ENCODE results near the gene TM7SF3. TPM values are rescaled to one million over a fixed set of nuclear protein-coding genes. Genes with fewer than 3 reads are reported as not detected.

Gene TM7SF3
- total RNA-seq, 3 donors from 2014 or later (not counting 1 experiment from before 2014, with no cell fraction given): 32.1 to 48.4 (median 42.6) TPM

DNA sequence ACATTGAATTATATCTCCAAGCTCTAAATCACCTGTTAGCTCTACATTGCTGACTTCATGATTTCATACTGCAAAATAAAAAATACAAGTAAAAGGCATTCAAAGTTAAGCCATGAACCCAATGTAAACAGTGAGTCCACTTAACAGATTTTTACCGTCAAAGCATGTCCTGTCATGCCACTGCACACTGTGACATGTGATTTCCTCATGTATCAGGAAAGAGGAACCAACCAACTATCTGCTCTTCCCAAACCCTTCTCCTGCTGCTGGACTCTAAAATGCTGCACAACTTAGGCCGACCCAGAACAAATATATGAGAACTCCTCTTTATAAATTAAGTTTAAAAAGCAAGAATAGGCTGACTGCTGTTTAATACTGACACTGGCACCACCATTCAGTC, 37.5 kb downstream of the TM7SF3 start:
- 83% methylated on average over 2 of the region's 2 CpGs for WGBS (ENCODE audit: insufficient coverage)
- Histone ChIP-seq H3K36me3 (ENCODE audit: control insufficient read depth, insufficient read depth, low read length) (peaks cover 59% of the 10 kb centered on the region), H3K9me3 (ENCODE audit: control insufficient read depth, insufficient read depth, low read length) (no peaks in the 10 kb centered on the region), H3K27ac (ENCODE audit: low read length) (no peak overlapping the region), H3K4me3 (ENCODE audit: low read length) (no peak overlapping the region), H3K4me1 (ENCODE audit: control insufficient read depth, insufficient read depth, low read length) (peaks cover 8% of the 10 kb centered on the region), H3K27me3 (ENCODE audit: control insufficient read depth, insufficient read depth, low read length) (no peaks in the 10 kb centered on the region)
- peaks cover 3 to 5% of the 10 kb centered on the region in 2 donors for H3K4me1 Mint-ChIP-seq
- H3K27me3 Mint-ChIP-seq (ENCODE audit: low read depth in 2 of 2): no peaks in the 10 kb centered on the region
- DNase-seq (no peak), ATAC-seq (no peak)
- TF ChIP-seq, protein P1, sequence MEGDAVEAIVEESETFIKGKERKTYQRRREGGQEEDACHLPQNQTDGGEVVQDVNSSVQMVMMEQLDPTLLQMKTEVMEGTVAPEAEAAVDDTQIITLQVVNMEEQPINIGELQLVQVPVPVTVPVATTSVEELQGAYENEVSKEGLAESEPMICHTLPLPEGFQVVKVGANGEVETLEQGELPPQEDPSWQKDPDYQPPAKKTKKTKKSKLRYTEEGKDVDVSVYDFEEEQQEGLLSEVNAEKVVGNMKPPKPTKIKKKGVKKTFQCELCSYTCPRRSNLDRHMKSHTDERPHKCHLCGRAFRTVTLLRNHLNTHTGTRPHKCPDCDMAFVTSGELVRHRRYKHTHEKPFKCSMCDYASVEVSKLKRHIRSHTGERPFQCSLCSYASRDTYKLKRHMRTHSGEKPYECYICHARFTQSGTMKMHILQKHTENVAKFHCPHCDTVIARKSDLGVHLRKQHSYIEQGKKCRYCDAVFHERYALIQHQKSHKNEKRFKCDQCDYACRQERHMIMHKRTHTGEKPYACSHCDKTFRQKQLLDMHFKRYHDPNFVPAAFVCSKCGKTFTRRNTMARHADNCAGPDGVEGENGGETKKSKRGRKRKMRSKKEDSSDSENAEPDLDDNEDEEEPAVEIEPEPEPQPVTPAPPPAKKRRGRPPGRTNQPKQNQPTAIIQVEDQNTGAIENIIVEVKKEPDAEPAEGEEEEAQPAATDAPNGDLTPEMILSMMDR (IDR thresholded peaks at IDR 0.05): no peak
- H3K27ac Mint-ChIP-seq: peak overlapping the region in 1 of 2 donors; percentile 31
- H3K9me3 Mint-ChIP-seq: no peaks in the 10 kb centered on the region
- intact Hi-C loops (cut with micrococcal nuclease): no loop called here
- H3K36me3 Mint-ChIP-seq: peaks cover 21% of the 10 kb centered on the region
- H3K4me3 Mint-ChIP-seq: no peak overlapping the region

- no peaks in the 10 kb centered on the region for H3K27me3 ChIP-seq (ENCODE audit: control insufficient read depth, insufficient read depth, low read length)
- DNase-seq (peak; percentile 35 to 88), ATAC-seq (peak; percentile 94 to 99 (median 99))
- H3K9me3 Mint-ChIP-seq: no peaks in the 10 kb centered on the region
- H3K4me1 Mint-ChIP-seq: peaks cover 15 to 17% of the 10 kb centered on the region in 2 donors
- H3K9me3 ChIP-seq (ENCODE audit: control insufficient read depth, insufficient read depth, low read length): no peaks in the 10 kb centered on the region
- H3K36me3 Mint-ChIP-seq: peaks cover 15% of the 10 kb centered on the region
- H3K36me3 ChIP-seq (ENCODE audit: control insufficient read depth, insufficient read depth, low read length): peaks cover 37% of the 10 kb centered on the region
- H3K4me1 ChIP-seq (ENCODE audit: control insufficient read depth, insufficient read depth, low read length): peaks cover 8% of the 10 kb centered on the region
- H3K4me3 ChIP-seq (ENCODE audit: low read length): no peak overlapping the region
- H3K4me3 Mint-ChIP-seq: peak overlapping the region; percentile 31
- no peaks in the 10 kb centered on the region for H3K27me3 Mint-ChIP-seq (ENCODE audit: low read depth in 2 of 2)
- 0% methylated on average over 2 of the region's 2 CpGs for WGBS (ENCODE audit: insufficient coverage)
- H3K27ac ChIP-seq (ENCODE audit: low read length): no peak overlapping the region
- TF ChIP-seq, protein P1 (IDR thresholded peaks at IDR 0.05): no peak
- H3K27ac Mint-ChIP-seq: peak overlapping the region; percentile 17 to 81
- intact Hi-C loops (cut with micrococcal nuclease): loop anchor here (1.0 kb wide), 1 partner anchor 33 kb away; no protein-coding TSS in a partner anchor
These were observed 42.2 kb downstream of the TM7SF3 start for GRCh38 chr12:26971963-26972362.

- Histone ChIP-seq H3K9me3 (ENCODE audit: control insufficient read depth, insufficient read depth, low read length) (no peaks in the 10 kb centered on the region), H3K4me1 (ENCODE audit: control insufficient read depth, insufficient read depth, low read length) (peaks cover 8% of the 10 kb centered on the region), H3K27me3 (ENCODE audit: control insufficient read depth, insufficient read depth, low read length) (no peaks in the 10 kb centered on the region), H3K36me3 (ENCODE audit: control insufficient read depth, insufficient read depth, low read length) (peaks cover 30% of the 10 kb centered on the region), H3K4me3 (ENCODE audit: low read length) (no peak overlapping the region), H3K27ac (ENCODE audit: low read length) (no peak overlapping the region)
- Mint-ChIP-seq H3K36me3 (peaks cover 15% of the 10 kb centered on the region), H3K9me3 (no peaks in the 10 kb centered on the region), H3K27me3 (ENCODE audit: low read depth in 2 of 2) (no peaks in the 10 kb centered on the region), H3K4me1 (peaks cover 15 to 17% of the 10 kb centered on the region in 2 donors), H3K27ac (peak overlapping the region; percentile 17 to 81), H3K4me3 (no peak overlapping the region)
- no peak for DNase-seq
- TF ChIP-seq, protein P1 (IDR thresholded peaks at IDR 0.05): no peak
- no peak for ATAC-seq
- WGBS (ENCODE audit: insufficient coverage): 97% methylated on average over 2 of the region's 2 CpGs
- intact Hi-C loops (cut with micrococcal nuclease): no loop called here
These were observed 44.0 kb downstream of the TM7SF3 start for GRCh38 chr12:26970136-26970535.

GRCh38 chr12:26966842-26967241, 47.3 kb downstream of the TM7SF3 start:
- WGBS (ENCODE audit: insufficient coverage): 95% methylated on average over 3 of the region's 3 CpGs
- no peak for ATAC-seq
- peaks cover 14% of the 10 kb centered on the region for H3K36me3 Mint-ChIP-seq

More at GRCh38 chr12:26966842-26967241, 47.3 kb downstream of the TM7SF3 start:
- H3K36me3 ChIP-seq (ENCODE audit: control insufficient read depth, insufficient read depth, low read length): peaks cover 40% of the 10 kb centered on the region
- Mint-ChIP-seq H3K9me3 (no peaks in the 10 kb centered on the region), H3K27me3 (ENCODE audit: low read depth in 2 of 2) (no peaks in the 10 kb centered on the region), H3K27ac (no peak overlapping the region), H3K4me1 (peaks cover 13 to 23% of the 10 kb centered on the region in 2 donors), H3K4me3 (no peak overlapping the region)
- no peak for DNase-seq
- H3K4me1 ChIP-seq (ENCODE audit: control insufficient read depth, insufficient read depth, low read length): peaks cover under 1% of the 10 kb centered on the region
- TF ChIP-seq, protein P1 (IDR thresholded peaks at IDR 0.05): no peak
- H3K27me3 ChIP-seq (ENCODE audit: control insufficient read depth, insufficient read depth, low read length): no peaks in the 10 kb centered on the region
- H3K4me3 ChIP-seq (ENCODE audit: low read length): no peak overlapping the region
- intact Hi-C loops (cut with micrococcal nuclease): no loop called here
- no peaks in the 10 kb centered on the region for H3K9me3 ChIP-seq (ENCODE audit: control insufficient read depth, insufficient read depth, low read length)
- H3K27ac ChIP-seq (ENCODE audit: low read length): no peak overlapping the region

Data from natural killer cell (primary cell).